SH-SY5Y (cell line): Measurements from ENCODE around the gene FOXK1.

Source experiments
- GATA2 ChIP-seq: IDR thresholded peaks from 2 replicates; pipeline ENCODE4 v1.6.1; 2011; ENCODE audit warnings: mild to moderate bottlenecking, low read depth, low read length
- GATA3 ChIP-seq: IDR thresholded peaks from 2 replicates; pipeline ENCODE4 v1.6.1; 2011; ENCODE audit warnings: low read depth, mild to moderate bottlenecking, low read length, moderate library complexity

DNA sequence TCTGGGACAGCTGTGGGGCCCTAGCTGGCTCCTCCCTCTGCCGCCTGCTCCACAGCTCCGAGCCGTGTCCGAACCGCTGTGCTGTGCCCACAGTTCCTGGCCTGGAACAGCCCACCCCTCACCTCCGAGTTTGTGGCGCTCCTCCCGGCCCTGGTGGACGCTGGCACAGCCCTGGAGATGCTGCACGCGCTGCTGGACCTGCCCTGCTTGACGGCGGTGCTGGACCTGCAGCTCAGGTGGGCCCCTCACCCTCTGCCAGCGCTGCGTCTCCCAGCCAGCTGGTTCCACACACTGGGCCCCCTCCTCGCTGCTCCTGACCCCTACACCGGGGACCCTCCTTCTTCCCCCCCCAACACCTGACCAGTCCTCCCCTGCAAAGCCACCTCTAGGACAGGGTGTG is 105.4 kb downstream of the FOXK1 start:
- TF ChIP-seq GATA2 (no peak), GATA3 (no peak)
